GM21360 (cell line): ENCODE data around the gene CFC1B.
"Not testable (repeated sequence)": the region's sequence is repeated elsewhere in the genome, so short reads cannot be mapped to it uniquely, and the experiment has no call there.

Experiments
- ATAC-seq: cut with Tn5 transposase; IDR thresholded peaks from one replicate; pipeline ENCODE4 v1.9.1; 2021; ENCODE audit warnings: mild to moderate bottlenecking, moderate library complexity; ENCODE audit not compliant: unreplicated experiment

Gene CFC1B

GRCh38 chr2:130556441-130556840, 35.4 kb downstream of the CFC1B start:
- not testable (repeated sequence) for ATAC-seq

DNA sequence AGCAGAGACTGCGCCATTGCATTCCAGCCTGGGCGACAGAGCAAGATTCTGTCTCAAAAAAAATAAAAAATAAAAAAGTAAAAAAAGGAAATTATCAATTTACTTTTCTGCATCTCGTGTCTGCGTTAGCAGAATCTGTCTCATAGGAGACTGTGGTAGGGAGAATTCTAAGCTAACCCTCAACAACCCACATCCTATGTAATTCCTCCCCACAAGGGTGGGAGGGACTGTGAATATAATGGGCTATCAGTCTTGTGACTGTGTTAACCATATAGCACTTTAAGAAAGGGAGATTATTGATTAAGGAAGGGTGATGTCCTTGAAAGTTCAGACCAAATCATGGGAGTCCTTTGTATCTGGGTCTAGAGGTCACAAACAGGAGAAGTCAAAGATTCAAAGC, 45.1 kb downstream of the CFC1B start:
- ATAC-seq = not testable (repeated sequence)

GRCh38 chr2:130571929-130572328, 50.9 kb downstream of the CFC1B start:
- ATAC-seq = not testable (repeated sequence)

DNA sequence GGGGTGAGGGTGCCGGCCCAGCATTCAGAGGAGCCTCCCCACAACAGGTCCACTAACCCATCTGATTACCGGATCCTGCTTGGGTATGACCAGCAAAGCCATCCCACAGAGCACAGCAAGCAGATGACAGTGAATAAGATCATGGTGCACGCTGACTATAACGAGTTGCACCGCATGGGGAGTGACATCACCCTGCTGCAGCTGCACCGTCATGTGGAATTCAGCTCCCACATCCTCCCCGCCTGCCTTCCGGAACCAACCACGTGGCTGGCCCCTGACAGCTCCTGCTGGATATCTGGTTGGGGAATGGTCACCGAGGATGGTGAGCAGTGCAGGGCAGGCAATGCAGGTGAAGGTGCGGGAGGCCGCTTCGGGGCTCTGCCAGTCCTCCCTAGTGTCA, 53.2 kb downstream of the CFC1B start:
- ATAC-seq = not testable (repeated sequence)

DNA sequence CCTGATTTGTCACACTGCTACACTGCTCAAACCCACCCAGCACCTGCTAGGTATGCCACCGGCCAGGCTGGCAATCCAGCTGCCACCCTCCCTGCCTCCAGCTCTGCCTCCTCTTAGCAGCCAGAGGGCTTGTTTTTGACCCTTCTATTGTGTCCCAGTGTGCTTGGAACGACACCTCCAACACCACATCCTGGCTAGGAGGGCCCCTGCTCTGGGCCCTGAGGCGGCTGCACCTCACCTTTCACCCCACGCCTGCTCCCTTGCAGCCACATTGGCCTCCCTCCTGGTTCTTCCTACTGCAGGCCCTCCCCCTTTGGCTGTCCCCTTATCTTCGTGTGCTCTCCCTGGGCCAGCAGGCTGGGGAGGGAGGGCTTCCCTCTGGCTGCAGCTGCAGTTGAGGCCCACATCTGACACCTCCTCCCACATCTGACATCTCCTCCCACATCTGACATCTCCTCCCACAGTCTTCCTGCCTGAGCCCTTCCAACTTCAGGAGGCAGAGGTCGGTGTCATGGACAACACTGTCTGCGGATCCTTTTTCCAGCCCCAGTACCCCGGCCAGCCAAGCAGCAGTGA, 55.3 kb downstream of the CFC1B start:
- not testable (repeated sequence) for ATAC-seq

DNA sequence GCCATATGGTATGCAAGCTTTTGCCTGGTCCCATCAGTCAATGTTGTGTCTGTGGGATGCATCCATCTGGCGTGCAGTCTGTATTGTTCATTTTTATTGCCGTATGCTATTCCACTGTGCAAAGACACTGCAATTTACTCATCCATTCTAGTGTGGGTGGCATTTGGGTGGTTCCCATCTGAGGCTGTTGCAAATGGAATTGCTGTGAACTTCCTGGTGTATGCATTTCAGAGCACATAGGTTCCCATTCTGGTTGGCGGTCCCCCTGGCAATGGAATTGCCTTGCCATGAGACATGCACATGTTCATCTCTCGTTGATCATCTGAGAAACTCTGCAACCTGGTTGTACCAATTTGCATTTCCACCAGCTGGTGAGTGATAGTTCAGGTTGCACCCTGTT, 56.5 kb downstream of the CFC1B start:
- ATAC-seq = not testable (repeated sequence)
